HCT116 (cell line): ENCODE data around the gene RNF145. TPM values are rescaled to one million over a fixed set of nuclear protein-coding genes. Genes with fewer than 3 reads are reported as not detected.

Experiments
- ATAC-seq: fragments of 200-7000 bp; cut with Tn5 transposase; 2 replicates; pipeline ENCODE4 v1.9.1; 2020; ENCODE audit warnings: mild to moderate bottlenecking, moderate library complexity
- BruUV-seq: library from RNA; stranded (reverse); fragments of 400-500 nt; replicated peaks from 2 replicates; lab custom pipeline; 2021; lab: Mats Ljungman, UMichigan
- CTCF ChIA-PET: fragments of 300-600 bp; sonication (Branson Sonifier 250); formaldehyde crosslinking; loops from one replicate; lab custom pipeline; 2021; ENCODE audit warnings: antibody characterized with exemption; lab: Charles Lee
- POLR2A ChIA-PET: fragments of 300-600, 350-600 bp; sonication (Branson Sonifier 250); formaldehyde crosslinking; loops from one replicate; lab custom pipeline; 2021; ENCODE audit warnings: antibody characterized with exemption; lab: Charles Lee
- RAD21 ChIA-PET, 2 experiments: fragments of 300-600 bp; sonication (Branson Sonifier 250); formaldehyde crosslinking; loops; one replicate each; lab custom pipeline; 2023; ENCODE audit warnings: low total read pairs in 2 of 2; ENCODE audit not compliant: uncharacterized antibody in 2 of 2, unreplicated experiment in 2 of 2, low non-redundant PET in 1 of 2; lab: Charles Lee
- DNase-seq: peaks from one replicate; pipeline ENCODE4 v3.0.0-alpha.2; 2010; ENCODE audit warnings: low read depth, low spot score
- H2AFZ ChIP-seq: fragments of 200-600 bp; shearing (Covaris generic), sonication (generic); 2 replicates; pipeline ENCODE4 v1.6.1; 2017; ENCODE audit warnings: low read depth, mixed run types, mixed read lengths, antibody characterized with exemption, low read length; ENCODE audit not compliant: poor library complexity, severe bottlenecking
- H3K27ac ChIP-seq: 2 replicates; pipeline ENCODE4 v1.5.1; 2012; ENCODE audit warnings: low read depth, low read length
- H3K27me3 ChIP-seq: fragments of 200-600 bp; sonication (generic); 2 replicates; pipeline ENCODE4 v1.6.1; 2016; ENCODE audit warnings: mixed run types, low read length, mixed read lengths; ENCODE audit not compliant: insufficient read depth
- H3K36me3 ChIP-seq, 2 experiments: fragments of 200-500 bp in 1 of 2; fragments of 200-600 bp in 1 of 2; sonication (Bioruptor generic) in 1 of 2; sonication (generic) in 1 of 2; 2 replicates each; pipeline versions ENCODE4 v1.5.1 to v1.6.1; 2014 to 2016; ENCODE audit warnings: low read length in 2 of 2, inconsistent platforms in 1 of 2, mixed read lengths in 1 of 2, mixed run types in 1 of 2; ENCODE audit not compliant: insufficient read depth in 2 of 2, control insufficient read depth in 1 of 2
- H3K4me1 ChIP-seq, 2 experiments: fragments of 200-600 bp in 1 of 2; sonication (generic) in 1 of 2; 2 replicates each; pipeline versions ENCODE4 v1.5.1 to v1.6.1; 2012 to 2017; ENCODE audit warnings: low read length in 2 of 2, inconsistent platforms in 1 of 2, mild to moderate bottlenecking in 1 of 2, mixed read lengths in 1 of 2, mixed run types in 1 of 2, moderate library complexity in 1 of 2; ENCODE audit not compliant: insufficient read depth in 2 of 2, control insufficient read depth in 1 of 2
- H3K4me2 ChIP-seq: fragments of 200-600 bp; sonication (generic); 2 replicates; pipeline ENCODE4 v1.6.1; 2017; ENCODE audit warnings: mixed run types, low read length, mixed read lengths
- H3K4me3 ChIP-seq, 2 experiments: fragments of 200-600 bp in 1 of 2; sonication (generic) in 1 of 2; replicated peaks in 1 of 2; 2 replicates each; pipeline ENCODE4 v1.5.1; 2011 to 2016; ENCODE audit warnings: low read length in 2 of 2, control low read depth in 1 of 2, low read depth in 1 of 2, mild to moderate bottlenecking in 1 of 2, mixed read lengths in 1 of 2, mixed run types in 1 of 2
- H3K79me2 ChIP-seq: fragments of 200-600 bp; sonication (generic); 2 replicates; pipeline ENCODE4 v1.6.1; 2017; ENCODE audit warnings: mild to moderate bottlenecking, mixed run types, low read length, moderate library complexity, mixed read lengths; ENCODE audit not compliant: insufficient read depth
- H3K9ac ChIP-seq: fragments of 200-600 bp; sonication (generic); 2 replicates; pipeline ENCODE4 v1.6.1; 2016; ENCODE audit warnings: low read length, mixed read lengths
- H3K9me2 ChIP-seq: fragments of 200-600 bp; sonication (generic), shearing (Covaris generic); 2 replicates; pipeline ENCODE4 v1.6.1; 2017; ENCODE audit warnings: mixed run types, mild to moderate bottlenecking, moderate library complexity; ENCODE audit not compliant: insufficient read depth
- H3K9me3 ChIP-seq, 2 experiments: fragments of 200-500 bp in 1 of 2; fragments of 200-600 bp in 1 of 2; sonication (Bioruptor generic) in 1 of 2; sonication (generic) in 1 of 2; 2 replicates each; pipeline ENCODE4 v1.6.1; 2014 to 2017; ENCODE audit warnings: low read length in 2 of 2, mixed read lengths in 2 of 2, inconsistent platforms in 1 of 2, low read depth in 1 of 2, mild to moderate bottlenecking in 1 of 2, mixed run types in 1 of 2, moderate library complexity in 1 of 2; ENCODE audit not compliant: control insufficient read depth in 1 of 2, insufficient read depth in 1 of 2
- H4K20me1 ChIP-seq: fragments of 200-600 bp; sonication (generic), shearing (Covaris generic); 2 replicates; pipeline ENCODE4 v1.6.1; 2017; ENCODE audit warnings: mixed run types, mild to moderate bottlenecking, moderate library complexity; ENCODE audit not compliant: insufficient read depth
- CTCF ChIP-seq, 3 experiments: fragments of 200-600 bp in 1 of 3; sonication (generic) in 1 of 3; IDR thresholded peaks in 2 of 3; conservative IDR thresholded peaks in 1 of 3; 2 replicates each; pipeline ENCODE4 v1.5.1; 2012 to 2017; ENCODE audit warnings: low read depth in 2 of 3, low read length in 2 of 3, antibody characterized with exemption in 1 of 3, borderline replicate concordance in 1 of 3, control low read depth in 1 of 3, mild to moderate bottlenecking in 1 of 3, mixed read lengths in 1 of 3, mixed run types in 1 of 3, moderate library complexity in 1 of 3; ENCODE audit not compliant: insufficient read depth in 1 of 3
- EGR1 ChIP-seq: IDR thresholded peaks from 2 replicates; pipeline ENCODE4 v1.6.1; 2012; ENCODE audit warnings: low read depth
- EZH2phosphoT487 ChIP-seq: fragments of 200-600 bp; IDR thresholded peaks from 2 replicates; pipeline ENCODE4 v1.6.1; 2018; ENCODE audit warnings: antibody characterized with exemption, borderline replicate concordance
- FOSL1 ChIP-seq: IDR thresholded peaks from 2 replicates; pipeline ENCODE4 v1.6.1; 2012; ENCODE audit warnings: low read depth
- JUND ChIP-seq: IDR thresholded peaks from 2 replicates; pipeline ENCODE4 v1.6.1; 2012
- POLR2AphosphoS5 ChIP-seq: IDR thresholded peaks from 2 replicates; pipeline ENCODE4 v1.6.1; 2011; ENCODE audit warnings: mild to moderate bottlenecking, low read depth, low read length, moderate library complexity
- REST ChIP-seq: IDR thresholded peaks from 2 replicates; pipeline ENCODE4 v1.6.1; 2012; ENCODE audit warnings: low read depth
- TCF7L2 ChIP-seq: IDR thresholded peaks from 2 replicates; pipeline ENCODE4 v1.7.0; 2011; ENCODE audit warnings: borderline replicate concordance, inconsistent platforms; ENCODE audit not compliant: insufficient read depth, insufficient read length; ENCODE audit errors: extremely low read depth
- ZBTB33 ChIP-seq: IDR thresholded peaks from 2 replicates; pipeline ENCODE4 v1.6.1; 2011; ENCODE audit warnings: mild to moderate bottlenecking, low read length, moderate library complexity; ENCODE audit not compliant: insufficient replicate concordance; ENCODE audit errors: extremely low read depth
- ZFX ChIP-seq: fragments of 450-650 bp; IDR thresholded peaks from 2 replicates; pipeline ENCODE4 v1.6.1; 2017
- intact Hi-C: fragments of 100-400 bp; cut with micrococcal nuclease; formaldehyde crosslinking; loops from 2 replicates; pipeline ENCODE4 v1.10.0; 2022
- total RNA-seq: library from RNA; stranded (reverse); gene quantifications from one replicate; pipeline ENCODE4 v1.2.1, GENCODE V29; 2021; ENCODE audit not compliant: unreplicated experiment

The RNF145 gene
- total RNA-seq, 1 experiment from 2014 or later, result 60.6 TPM

GRCh38 chr5:159178978-159179377 is 30.4 kb downstream of the RNF145 start (continued):
- no peak for TF ChIP-seq EGR1
- TF ChIP-seq JUND, result peak; percentile 59
- TF ChIP-seq FOSL1, result peak; percentile 65

GRCh38 chr5:159175547-159175946 is 33.8 kb downstream of the RNF145 start:
- Histone ChIP-seq H3K36me3 (no peaks in the 10 kb centered on the region), H4K20me1 (no peaks in the 10 kb centered on the region), H3K9me3 (no peaks in the 10 kb centered on the region), H2AFZ (no peak overlapping the region), H3K9me2 (no peaks in the 10 kb centered on the region), H3K4me3 (no peak overlapping the region), H3K4me1 (peaks cover 0 to 18% of the 10 kb centered on the region in 2 experiments; a peak in 2 of 4 replicates), H3K9ac (no peak overlapping the region), H3K27ac (no peak overlapping the region), H3K27me3 (no peaks in the 10 kb centered on the region), H3K4me2 (no peak overlapping the region), H3K79me2 (peaks cover 24% of the 10 kb centered on the region; the same call in 1 of the 2 replicates)
- BruUV-seq, result no TSS peak
- ChIA-PET RAD21 (no interaction called here), POLR2A (no interaction called here), CTCF (no interaction called here)
- no peak for TF ChIP-seq TCF7L2
- no peak for TF ChIP-seq CTCF (IDR thresholded peaks at IDR 0.05 in 2 of 3, conservative IDR thresholded peaks at IDR 0.05 in 1 of 3; ENCODE audit: borderline replicate concordance in 1 of 3, insufficient read depth in 1 of 3, low read depth in 2 of 3, low read length in 2 of 3)
- TF ChIP-seq EZH2phosphoT487, result no peak
- no peak for TF ChIP-seq JUND
- TF ChIP-seq ZFX, result no peak
- TF ChIP-seq REST, result no peak
- TF ChIP-seq ZBTB33, result no peak
- no peak for TF ChIP-seq POLR2AphosphoS5
- ATAC-seq, result no peak
- intact Hi-C loops, result loop anchor here (5.0 kb wide), 1 partner anchor 87 kb away; the partner anchor contains the start of gene UBLCP1
- no peak for DNase-seq
